Measurements from ENCODE around the gene PAH.

GRCh38 chr12:102876883-102877282 lies 40.2 kb downstream of the PAH start:
- TF ChIP-seq, protein P1, sequence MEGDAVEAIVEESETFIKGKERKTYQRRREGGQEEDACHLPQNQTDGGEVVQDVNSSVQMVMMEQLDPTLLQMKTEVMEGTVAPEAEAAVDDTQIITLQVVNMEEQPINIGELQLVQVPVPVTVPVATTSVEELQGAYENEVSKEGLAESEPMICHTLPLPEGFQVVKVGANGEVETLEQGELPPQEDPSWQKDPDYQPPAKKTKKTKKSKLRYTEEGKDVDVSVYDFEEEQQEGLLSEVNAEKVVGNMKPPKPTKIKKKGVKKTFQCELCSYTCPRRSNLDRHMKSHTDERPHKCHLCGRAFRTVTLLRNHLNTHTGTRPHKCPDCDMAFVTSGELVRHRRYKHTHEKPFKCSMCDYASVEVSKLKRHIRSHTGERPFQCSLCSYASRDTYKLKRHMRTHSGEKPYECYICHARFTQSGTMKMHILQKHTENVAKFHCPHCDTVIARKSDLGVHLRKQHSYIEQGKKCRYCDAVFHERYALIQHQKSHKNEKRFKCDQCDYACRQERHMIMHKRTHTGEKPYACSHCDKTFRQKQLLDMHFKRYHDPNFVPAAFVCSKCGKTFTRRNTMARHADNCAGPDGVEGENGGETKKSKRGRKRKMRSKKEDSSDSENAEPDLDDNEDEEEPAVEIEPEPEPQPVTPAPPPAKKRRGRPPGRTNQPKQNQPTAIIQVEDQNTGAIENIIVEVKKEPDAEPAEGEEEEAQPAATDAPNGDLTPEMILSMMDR (IDR thresholded peaks at IDR 0.05; ENCODE audit: extremely low read depth in 1 of 2, insufficient read depth in 1 of 2, low read depth in 1 of 2, low read length in 2 of 2): no peak
- TF ChIP-seq POLR2AphosphoS5 (IDR thresholded peaks at IDR 0.05; ENCODE audit: insufficient read depth, low read depth, low read length) (no peak), JUN (IDR thresholded peaks at IDR 0.05; ENCODE audit: borderline replicate concordance, insufficient read depth, insufficient read length, low read depth) (no peak), FOS (IDR thresholded peaks at IDR 0.05; ENCODE audit: borderline replicate concordance, insufficient read depth, low read length) (no peak), POLR2A (IDR thresholded peaks at IDR 0.05; ENCODE audit: low read depth, low read length) (no peak), MYC (IDR thresholded peaks at IDR 0.05; ENCODE audit: low read depth, low read length) (no peak)

All from endothelial cell of umbilical vein (primary cell).